SK-N-SH treated with all-trans-retinoic acid at 6 μM for 48 hours (cell line): ENCODE measurements around the gene AUTS2.

Source experiments
- ATAC-seq: fragments of 200-7000 bp; cut with Tn5 transposase; 3 replicates; pipeline ENCODE4 v1.9.1; 2020; ENCODE audit warnings: mild to moderate bottlenecking, moderate library complexity
- ARNTL ChIP-seq: fragments of 450-650 bp; formaldehyde crosslinking; IDR thresholded peaks from 2 replicates; pipeline ENCODE4 v1.5.0; 2020; ENCODE audit warnings: low read depth, mild to moderate bottlenecking, moderate library complexity, borderline replicate concordance
- BACH2 ChIP-seq: fragments of 250-450 bp; sonication (Bioruptor Pico); IDR thresholded peaks from 2 replicates; pipeline ENCODE4 v1.9.0; 2021; ENCODE audit warnings: mild to moderate bottlenecking, borderline replicate concordance
- CREB5 ChIP-seq: fragments of 250-450 bp; sonication (Bioruptor Pico); IDR thresholded peaks from 2 replicates; pipeline ENCODE4 v1.5.1; 2020; ENCODE audit warnings: low read depth, mild to moderate bottlenecking, moderate library complexity
- ISL1 ChIP-seq: fragments of 250-450 bp; sonication (Bioruptor Pico); IDR thresholded peaks from 2 replicates; pipeline ENCODE4 v2.1.2; 2022; ENCODE audit warnings: mild to moderate bottlenecking, moderate library complexity
- POU6F1 ChIP-seq: fragments of 250-450 bp; sonication (Bioruptor Pico); IDR thresholded peaks from 2 replicates; pipeline ENCODE4 v1.8.0; 2021; ENCODE audit warnings: low read depth, mild to moderate bottlenecking, moderate library complexity, borderline replicate concordance
- PPARA ChIP-seq: fragments of 250-450 bp; sonication (Bioruptor Pico); IDR thresholded peaks from 2 replicates; pipeline ENCODE4 v1.5.0; 2020; ENCODE audit warnings: mild to moderate bottlenecking, borderline replicate concordance
- TCF4 ChIP-seq: fragments of 250-450 bp; sonication (Bioruptor Pico); IDR thresholded peaks from 2 replicates; pipeline ENCODE4 v1.8.0; 2021; ENCODE audit warnings: mild to moderate bottlenecking, moderate library complexity, borderline replicate concordance
- TSHZ2 ChIP-seq: fragments of 250-450 bp; sonication (Bioruptor Pico); IDR thresholded peaks from 2 replicates; pipeline ENCODE4 v1.5.0; 2020; ENCODE audit warnings: mild to moderate bottlenecking, moderate library complexity
- ZC3H10 ChIP-seq: fragments of 250-450 bp; sonication (Bioruptor Pico); IDR thresholded peaks from 2 replicates; pipeline ENCODE4 v1.5.1; 2021; ENCODE audit warnings: mild to moderate bottlenecking, moderate library complexity
- ZNF70 ChIP-seq: fragments of 450-650 bp; formaldehyde crosslinking; IDR thresholded peaks from 2 replicates; pipeline ENCODE4 v1.5.0; 2020; ENCODE audit warnings: mild to moderate bottlenecking, moderate library complexity
- ZNF8 ChIP-seq: fragments of 450-650 bp; formaldehyde crosslinking; IDR thresholded peaks from 2 replicates; pipeline ENCODE4 v1.5.0; 2020; ENCODE audit warnings: mild to moderate bottlenecking, moderate library complexity
- TF ChIP-seq, protein P1 (sequence below): fragments of 250-450 bp; sonication (Bioruptor Pico); IDR thresholded peaks from 2 replicates; pipeline ENCODE4 v1.5.1; 2021; ENCODE audit warnings: mild to moderate bottlenecking, moderate library complexity
- TF ChIP-seq, protein P2 (sequence below): fragments of 250-450 bp; sonication (Bioruptor Pico); IDR thresholded peaks from 2 replicates; pipeline ENCODE4 v1.8.0; 2020; ENCODE audit warnings: mild to moderate bottlenecking, moderate library complexity, borderline replicate concordance

AUTS2 gene

GRCh38 chr7:70294211-70294911 lies 696.1 kb downstream of the AUTS2 start:
- TF ChIP-seq BACH2 (CRISPR knock-in tag) (no peak), ZC3H10 (CRISPR knock-in tag) (no peak), ZNF8 (CRISPR knock-in tag) (no peak), CREB5 (no peak), TCF4 (CRISPR knock-in tag) (peak; percentile 15; the same call in 1 of the 2 replicates), POU6F1 (CRISPR knock-in tag) (no peak)
- TF ChIP-seq, all 23 proteins: peak for 1
- ATAC-seq = peak; percentile 40; the same call in 1 of the 3 replicates

DNA sequence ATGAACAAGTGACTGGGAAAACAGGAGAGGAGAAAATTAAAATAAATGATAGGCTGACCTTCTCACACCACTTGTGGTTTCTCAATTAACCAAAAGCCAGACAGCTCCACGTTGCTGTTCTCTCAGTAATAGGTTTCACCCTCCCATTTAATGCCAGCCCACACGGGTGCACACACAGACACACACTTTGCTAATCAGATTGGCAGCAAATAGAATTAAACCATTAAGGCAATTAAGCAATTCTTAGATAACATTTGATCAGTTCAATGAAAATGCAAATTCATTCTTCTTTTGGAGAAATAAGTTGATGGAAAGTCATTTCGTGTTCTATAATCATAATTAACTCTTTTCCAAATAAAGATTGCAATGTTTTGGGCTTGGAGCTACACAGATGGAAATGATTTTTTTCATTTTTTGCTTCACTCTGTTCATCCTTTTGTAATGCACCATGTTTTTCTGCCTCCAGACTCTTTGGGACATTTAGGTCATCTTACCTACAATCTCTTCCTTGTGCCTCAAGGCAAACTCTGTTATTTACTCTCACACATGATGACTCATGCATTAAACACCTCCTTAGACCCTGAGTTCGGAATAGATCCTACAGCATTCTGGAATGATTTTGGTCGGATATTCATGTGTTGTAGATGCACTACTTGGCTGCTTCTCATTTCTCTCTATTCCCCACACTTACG lies 700.7 kb downstream of the AUTS2 start:
- peak; percentile 51; the same call in 2 of the 3 replicates for ATAC-seq
- TF ChIP-seq, protein P1, sequence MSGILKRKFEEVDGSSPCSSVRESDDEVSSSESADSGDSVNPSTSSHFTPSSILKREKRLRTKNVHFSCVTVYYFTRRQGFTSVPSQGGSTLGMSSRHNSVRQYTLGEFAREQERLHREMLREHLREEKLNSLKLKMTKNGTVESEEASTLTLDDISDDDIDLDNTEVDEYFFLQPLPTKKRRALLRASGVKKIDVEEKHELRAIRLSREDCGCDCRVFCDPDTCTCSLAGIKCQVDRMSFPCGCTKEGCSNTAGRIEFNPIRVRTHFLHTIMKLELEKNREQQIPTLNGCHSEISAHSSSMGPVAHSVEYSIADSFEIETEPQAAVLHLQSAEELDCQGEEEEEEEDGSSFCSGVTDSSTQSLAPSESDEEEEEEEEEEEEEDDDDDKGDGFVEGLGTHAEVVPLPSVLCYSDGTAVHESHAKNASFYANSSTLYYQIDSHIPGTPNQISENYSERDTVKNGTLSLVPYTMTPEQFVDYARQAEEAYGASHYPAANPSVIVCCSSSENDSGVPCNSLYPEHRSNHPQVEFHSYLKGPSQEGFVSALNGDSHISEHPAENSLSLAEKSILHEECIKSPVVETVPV (CRISPR knock-in tag) = 0 out of 2 replicates have a peak, but pooled peaks have one; percentile 55
- TF ChIP-seq PPARA = 0 out of 2 replicates have a peak, but pooled peaks have one; percentile 43
- peak; percentile 75; the same call in 1 of the 2 replicates for TF ChIP-seq ZNF70
- TF ChIP-seq ISL1 (CRISPR knock-in tag) = peak; percentile 32; the same call in 1 of the 2 replicates
- TF ChIP-seq ARNTL (CRISPR knock-in tag) = peak; percentile 44; the same call in 1 of the 2 replicates
- TF ChIP-seq TSHZ2 (CRISPR knock-in tag) = peak; percentile 19; the same call in 1 of the 2 replicates
- TF ChIP-seq, protein P2, sequence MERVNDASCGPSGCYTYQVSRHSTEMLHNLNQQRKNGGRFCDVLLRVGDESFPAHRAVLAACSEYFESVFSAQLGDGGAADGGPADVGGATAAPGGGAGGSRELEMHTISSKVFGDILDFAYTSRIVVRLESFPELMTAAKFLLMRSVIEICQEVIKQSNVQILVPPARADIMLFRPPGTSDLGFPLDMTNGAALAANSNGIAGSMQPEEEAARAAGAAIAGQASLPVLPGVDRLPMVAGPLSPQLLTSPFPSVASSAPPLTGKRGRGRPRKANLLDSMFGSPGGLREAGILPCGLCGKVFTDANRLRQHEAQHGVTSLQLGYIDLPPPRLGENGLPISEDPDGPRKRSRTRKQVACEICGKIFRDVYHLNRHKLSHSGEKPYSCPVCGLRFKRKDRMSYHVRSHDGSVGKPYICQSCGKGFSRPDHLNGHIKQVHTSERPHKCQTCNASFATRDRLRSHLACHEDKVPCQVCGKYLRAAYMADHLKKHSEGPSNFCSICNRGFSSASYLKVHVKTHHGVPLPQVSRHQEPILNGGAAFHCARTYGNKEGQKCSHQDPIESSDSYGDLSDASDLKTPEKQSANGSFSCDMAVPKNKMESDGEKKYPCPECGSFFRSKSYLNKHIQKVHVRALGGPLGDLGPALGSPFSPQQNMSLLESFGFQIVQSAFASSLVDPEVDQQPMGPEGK (CRISPR knock-in tag) = no peak
- peak; percentile 84 for TF ChIP-seq TCF4 (CRISPR knock-in tag)
- no peak for TF ChIP-seq ZC3H10 (CRISPR knock-in tag)

DNA sequence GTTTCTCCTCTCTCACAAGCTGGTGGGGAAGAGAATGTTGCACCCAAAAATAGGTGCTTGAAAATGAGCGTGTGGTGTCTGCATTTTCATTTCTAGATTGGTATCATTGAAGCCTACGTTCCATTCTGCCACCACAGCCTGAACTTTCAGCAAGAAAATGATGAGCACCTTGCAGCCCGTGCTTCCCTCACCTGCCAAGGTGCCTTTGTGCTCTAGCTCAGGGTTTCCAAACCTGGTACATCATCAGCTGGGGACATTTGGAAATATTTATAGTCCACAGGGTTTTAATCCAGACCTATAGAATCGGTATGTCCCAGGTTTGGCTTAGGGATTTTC lies 701.2 kb downstream of the AUTS2 start:
- TF ChIP-seq POU6F1 (CRISPR knock-in tag) (no peak), ZC3H10 (CRISPR knock-in tag) (no peak), TSHZ2 (CRISPR knock-in tag) (no peak), ARNTL (CRISPR knock-in tag) (no peak), BACH2 (CRISPR knock-in tag) (no peak)
- TF ChIP-seq, protein P1 (CRISPR knock-in tag) = no peak
- no peak for ATAC-seq
